Mucosa of gallbladder (tissue), 1 donor: ENCODE results near the gene PRKCSH. TPM values are rescaled to one million over a fixed set of nuclear protein-coding genes. Genes with fewer than 3 reads are reported as not detected.
A peak's percentile ranks its signal among the peaks of the same experiment; 100 is the strongest.
"Not testable (repeated sequence)": the region's sequence is repeated elsewhere in the genome, so short reads cannot be mapped to it uniquely, and the experiment has no call there.

ENCODE experiments used
- DNase-seq: peaks from one replicate; pipeline ENCODE4 v3.0.0-alpha.2; 2020; ENCODE audit warnings: low spot score
- total RNA-seq: library from RNA; stranded (reverse); gene quantifications from one replicate; pipeline ENCODE4 v1.2.1, GENCODE V29; 2021
- donor health status: DM: no; HTN: no; CAD: no.

Gene PRKCSH
- total RNA-seq, 1 donor from 2014 or later, result 357 TPM

GRCh38 chr19:11475343-11475742, 39.9 kb downstream of the PRKCSH start:
- DNase-seq, result not testable (repeated sequence)

- no peak for DNase-seq
These were observed 40.4 kb downstream of the PRKCSH start for GRCh38 chr19:11475861-11476260.

GRCh38 chr19:11478167-11479089, 43.0 kb downstream of the PRKCSH start:
- no peak for DNase-seq

GRCh38 chr19:11479090-11479897, 43.9 kb downstream of the PRKCSH start:
- DNase-seq, result no peak

GRCh38 chr19:11479898-11480714, 44.7 kb downstream of the PRKCSH start:
- no peak for DNase-seq

- DNase-seq, result no peak
These were observed 45.5 kb downstream of the PRKCSH start, which contains the start of gene ELAVL3 for GRCh38 chr19:11480715-11481533. Gene ELAVL3, minus strand, starts transcription at chr19:11481046. Its CDS starts 438 bp downstream, at chr19:11480608.

- peak; percentile 58 for DNase-seq
These were observed 46.3 kb downstream of the PRKCSH start for GRCh38 chr19:11481534-11482383.

GRCh38 chr19:11482384-11483050, 47.1 kb downstream of the PRKCSH start:
- DNase-seq, result peak; percentile 85

- no peak for DNase-seq
These were observed 48.1 kb downstream of the PRKCSH start for GRCh38 chr19:11483366-11484111.

GRCh38 chr19:11485245-11485837, 49.9 kb downstream of the PRKCSH start:
- DNase-seq, result no peak

- no peak for DNase-seq
These were observed 51.4 kb downstream of the PRKCSH start for GRCh38 chr19:11486661-11487503.

GRCh38 chr19:11489378-11489777, 53.9 kb downstream of the PRKCSH start:
- no peak for DNase-seq

- no peak for DNase-seq
These were observed 59.3 kb downstream of the PRKCSH start for GRCh38 chr19:11494634-11495285.

- no peak for DNase-seq
These were observed 60.0 kb downstream of the PRKCSH start for GRCh38 chr19:11495481-11495880.

- DNase-seq, result no peak
These were observed 60.5 kb downstream of the PRKCSH start for GRCh38 chr19:11495885-11496284.

GRCh38 chr19:11496391-11497163, 61.1 kb downstream of the PRKCSH start:
- DNase-seq, result peak; percentile 29
